ENCODE results near the gene NDUFV1.
"Not testable (repeated sequence)": the region's sequence is repeated elsewhere in the genome, so short reads cannot be mapped to it uniquely, and the experiment has no call there.

The NDUFV1 gene

GRCh38 chr11:67631853-67632174 lies 25.1 kb downstream of the NDUFV1 start:
- DNase-seq (ENCODE audit: low read depth, low spot score), result no peak
- Histone ChIP-seq H3K4me3 (no peak overlapping the region), H3K9ac (ENCODE audit: insufficient read length) (no peak overlapping the region), H3K27ac (no peak overlapping the region), H3K9me3 (ENCODE audit: low read depth, low read length) (no peaks in the 10 kb centered on the region), H3K36me3 (ENCODE audit: insufficient read depth, low read length) (no peaks in the 10 kb centered on the region)
- TF ChIP-seq FOXP2 (optimal IDR thresholded peaks at IDR 0.05; ENCODE audit: control extremely low read depth, extremely low read length, insufficient read depth), result no peak

GRCh38 chr11:67632175-67632981 lies 25.6 kb downstream of the NDUFV1 start:
- no peak for TF ChIP-seq POLR2AphosphoS5 (IDR thresholded peaks at IDR 0.05; ENCODE audit: borderline replicate concordance, low read depth, low read length)
- no peak for TF ChIP-seq FOXP2 (optimal IDR thresholded peaks at IDR 0.05; ENCODE audit: control extremely low read depth, extremely low read length, insufficient read depth)
- Histone ChIP-seq H3K9ac (ENCODE audit: insufficient read length) (no peak overlapping the region), H3K36me3 (ENCODE audit: insufficient read depth, low read length) (no peaks in the 10 kb centered on the region), H3K4me3 (no peak overlapping the region), H3K9me3 (ENCODE audit: low read depth, low read length) (no peaks in the 10 kb centered on the region), H3K27ac (no peak overlapping the region)
- DNase-seq (ENCODE audit: low read depth, low spot score), result no peak

GRCh38 chr11:67632982-67633755 lies 26.4 kb downstream of the NDUFV1 start:
- no peak overlapping the region for H3K27ac ChIP-seq
- DNase-seq (ENCODE audit: low read depth, low spot score), result no peak
- TF ChIP-seq FOXP2 (optimal IDR thresholded peaks at IDR 0.05; ENCODE audit: control extremely low read depth, extremely low read length, insufficient read depth), result no peak
- no peak for TF ChIP-seq EZH2 (IDR thresholded peaks at IDR 0.05)
- TF ChIP-seq POLR2AphosphoS5 (IDR thresholded peaks at IDR 0.05; ENCODE audit: borderline replicate concordance, low read depth, low read length), result no peak
- no peaks in the 10 kb centered on the region for H3K36me3 ChIP-seq (ENCODE audit: insufficient read depth, low read length)
- H3K4me3 ChIP-seq, result no peak overlapping the region
- no peak overlapping the region for H3K9ac ChIP-seq (ENCODE audit: insufficient read length)
- H3K9me3 ChIP-seq (ENCODE audit: low read depth, low read length), result no peaks in the 10 kb centered on the region

- TF ChIP-seq POLR2AphosphoS5 (IDR thresholded peaks at IDR 0.05; ENCODE audit: borderline replicate concordance, low read depth, low read length) (no peak), FOXP2 (optimal IDR thresholded peaks at IDR 0.05; ENCODE audit: control extremely low read depth, extremely low read length, insufficient read depth) (no peak)
- H3K36me3 ChIP-seq (ENCODE audit: insufficient read depth, low read length), result no peaks in the 10 kb centered on the region
- H3K4me3 ChIP-seq, result no peak overlapping the region
- DNase-seq (ENCODE audit: low read depth, low spot score), result no peak
- no peak overlapping the region for H3K27ac ChIP-seq
- no peaks in the 10 kb centered on the region for H3K9me3 ChIP-seq (ENCODE audit: low read depth, low read length)
- H3K9ac ChIP-seq (ENCODE audit: insufficient read length), result no peak overlapping the region
These were observed 27.1 kb downstream of the NDUFV1 start for GRCh38 chr11:67633758-67634365.

- TF ChIP-seq FOXP2 (optimal IDR thresholded peaks at IDR 0.05; ENCODE audit: control extremely low read depth, extremely low read length, insufficient read depth) (no peak), EZH2 (IDR thresholded peaks at IDR 0.05) (no peak), POLR2AphosphoS5 (IDR thresholded peaks at IDR 0.05; ENCODE audit: borderline replicate concordance, low read depth, low read length) (no peak)
- Histone ChIP-seq H3K9me3 (ENCODE audit: low read depth, low read length) (no peaks in the 10 kb centered on the region), H3K4me3 (no peak overlapping the region), H3K36me3 (ENCODE audit: insufficient read depth, low read length) (no peaks in the 10 kb centered on the region), H3K27ac (no peak overlapping the region), H3K9ac (ENCODE audit: insufficient read length) (no peak overlapping the region)
- DNase-seq (ENCODE audit: low read depth, low spot score), result no peak
These were observed 27.9 kb downstream of the NDUFV1 start for GRCh38 chr11:67634366-67635230.

GRCh38 chr11:67635231-67635521 lies 28.4 kb downstream of the NDUFV1 start:
- TF ChIP-seq POLR2AphosphoS5 (IDR thresholded peaks at IDR 0.05; ENCODE audit: borderline replicate concordance, low read depth, low read length) (no peak), FOXP2 (optimal IDR thresholded peaks at IDR 0.05; ENCODE audit: control extremely low read depth, extremely low read length, insufficient read depth) (no peak), EZH2 (IDR thresholded peaks at IDR 0.05) (no peak)
- Histone ChIP-seq H3K27ac (no peak overlapping the region), H3K9me3 (ENCODE audit: low read depth, low read length) (no peaks in the 10 kb centered on the region), H3K4me3 (no peak overlapping the region), H3K9ac (ENCODE audit: insufficient read length) (no peak overlapping the region), H3K36me3 (ENCODE audit: insufficient read depth, low read length) (no peaks in the 10 kb centered on the region)
- DNase-seq (ENCODE audit: low read depth, low spot score), result no peak

GRCh38 chr11:67636962-67637361 lies 30.2 kb downstream of the NDUFV1 start:
- TF ChIP-seq POLR2AphosphoS5 (IDR thresholded peaks at IDR 0.05; ENCODE audit: borderline replicate concordance, low read depth, low read length) (no peak), FOXP2 (optimal IDR thresholded peaks at IDR 0.05; ENCODE audit: control extremely low read depth, extremely low read length, insufficient read depth) (no peak), EZH2 (IDR thresholded peaks at IDR 0.05) (no peak)
- Histone ChIP-seq H3K27ac (no peak overlapping the region), H3K9ac (ENCODE audit: insufficient read length) (no peak overlapping the region), H3K9me3 (ENCODE audit: low read depth, low read length) (no peaks in the 10 kb centered on the region), H3K36me3 (ENCODE audit: insufficient read depth, low read length) (no peaks in the 10 kb centered on the region), H3K4me3 (no peak overlapping the region)
- no peak for DNase-seq (ENCODE audit: low read depth, low spot score)

GRCh38 chr11:67637441-67637840 lies 30.7 kb downstream of the NDUFV1 start:
- not testable (repeated sequence) for H3K4me3 ChIP-seq; H3K36me3 ChIP-seq (ENCODE audit: insufficient read depth, low read length); H3K27ac ChIP-seq; H3K9ac ChIP-seq (ENCODE audit: insufficient read length); DNase-seq (ENCODE audit: low read depth, low spot score); H3K9me3 ChIP-seq (ENCODE audit: low read depth, low read length)
